COR-L47 (cell line): Measurements from ENCODE around the gene GUCY1A1.
A peak's percentile ranks its signal among the peaks of the same experiment; 100 is the strongest.

Experiments used
- DNase-seq: peaks from one replicate; lab custom pipeline; 2025; lab: John Stamatoyannopoulos, UW

Gene GUCY1A1

GRCh38 chr4:155658681-155659064 lies 8.0 kb upstream of the GUCY1A1 start:
- no peak for DNase-seq

DNA sequence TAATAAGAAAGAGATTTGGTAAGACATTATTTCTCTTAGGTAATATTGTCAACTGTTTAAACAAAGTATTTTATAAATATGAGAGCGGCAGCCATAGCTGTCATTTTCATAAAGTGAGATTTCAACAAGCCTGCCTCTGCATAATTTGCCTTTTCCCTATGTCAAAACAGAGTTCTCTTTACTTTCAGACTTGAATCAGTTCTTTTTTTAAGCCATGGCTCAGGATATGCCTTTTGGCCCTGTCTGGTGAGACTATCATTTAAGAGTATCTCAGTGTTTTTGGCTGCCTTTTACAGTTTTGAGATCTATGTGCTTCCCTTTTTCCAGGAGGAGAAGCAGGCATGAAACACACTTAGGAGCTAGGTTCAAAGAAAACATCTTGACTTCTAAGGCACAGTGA lies 7.5 kb upstream of the GUCY1A1 start:
- DNase-seq: no peak

DNA sequence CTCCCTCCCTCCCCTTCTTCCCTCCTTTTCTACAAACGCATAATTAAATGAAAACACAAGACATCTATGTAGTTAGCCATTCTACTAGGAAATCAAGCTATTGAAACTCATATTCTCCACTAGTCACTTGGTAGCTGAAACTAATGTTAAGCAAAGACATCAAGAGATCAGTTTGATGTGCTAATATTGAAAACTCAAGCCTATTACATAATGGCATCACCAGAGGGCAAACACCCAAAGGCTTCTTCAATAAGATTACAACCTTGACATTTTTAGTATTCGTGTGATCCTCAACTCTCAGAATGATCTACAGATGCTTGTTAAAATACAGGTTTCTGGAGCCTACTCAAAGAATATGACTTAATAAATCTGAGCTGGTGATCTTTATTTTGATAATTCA lies 6.2 kb upstream of the GUCY1A1 start:
- no peak for DNase-seq

- DNase-seq: no peak
These were observed 1.6 kb upstream of the GUCY1A1 start for GRCh38 chr4:155665054-155665453.

DNA sequence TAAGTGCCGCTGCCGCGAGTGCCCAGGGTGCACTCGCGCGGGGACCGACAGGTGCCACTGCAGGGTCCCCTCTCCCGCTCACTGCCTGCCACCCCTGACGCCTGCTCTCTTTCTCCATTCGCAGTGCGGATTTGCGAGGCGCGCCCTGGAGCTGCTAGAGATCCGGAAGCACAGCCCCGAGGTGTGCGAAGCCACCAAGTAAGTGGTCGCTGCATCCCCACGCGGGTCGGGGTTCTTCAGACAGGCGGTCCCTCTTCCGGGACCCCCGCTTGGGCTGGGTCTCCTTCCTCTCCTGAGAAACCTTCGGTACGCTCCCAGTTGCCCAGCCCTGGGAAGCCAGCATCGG lies 547 bp downstream of the GUCY1A1 start:
- DNase-seq: peak; percentile 75

DNA sequence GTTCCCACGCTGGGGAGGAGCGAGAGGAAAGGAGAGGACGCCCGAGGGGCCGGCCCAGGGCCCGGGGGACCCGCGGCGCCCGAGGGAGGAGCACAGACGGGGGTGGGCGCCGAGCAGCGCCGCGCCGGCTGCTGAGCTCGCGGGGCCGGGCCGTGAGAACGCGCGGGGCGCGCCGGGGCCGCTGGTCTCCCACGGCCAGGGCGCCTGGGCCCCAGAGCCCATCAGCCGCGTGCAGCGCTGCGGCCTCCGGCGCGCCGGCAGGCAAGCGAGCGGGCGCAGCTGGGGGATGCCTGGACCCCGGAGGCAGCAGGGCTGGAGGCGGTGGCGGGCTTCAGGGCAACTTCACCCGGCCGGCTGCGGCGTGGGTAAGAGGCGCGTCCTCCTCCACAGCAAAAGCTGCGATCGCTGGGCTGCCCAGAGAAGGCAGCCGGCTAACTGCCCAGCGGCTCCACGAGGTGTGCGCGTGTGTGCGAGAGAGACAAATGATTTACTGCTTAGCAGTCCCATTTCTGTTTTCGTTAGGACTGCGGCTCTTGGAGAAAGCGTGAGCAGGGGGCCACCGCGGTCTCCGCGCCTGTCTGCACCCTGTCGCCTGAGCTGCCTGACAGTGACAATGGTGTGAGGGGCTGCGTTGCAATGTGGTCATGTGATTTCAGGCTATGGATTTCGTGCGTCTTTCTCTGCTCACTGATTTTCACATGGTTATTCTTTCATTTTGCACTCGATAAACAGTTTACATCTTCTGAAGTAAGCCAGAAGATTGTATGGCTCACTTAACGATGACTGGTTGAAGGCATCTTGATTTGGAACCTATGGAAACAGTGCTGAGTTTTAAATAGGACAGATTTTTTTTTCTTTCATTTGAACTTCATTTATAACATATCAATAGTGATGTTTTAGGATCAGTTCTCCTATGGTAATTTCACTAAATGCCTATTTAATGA lies 1.2 kb downstream of the GUCY1A1 start:
- peak; percentile 60 for DNase-seq

- no peak for DNase-seq
These were observed 2.1 kb downstream of the GUCY1A1 start for GRCh38 chr4:155668707-155669220.

- no peak for DNase-seq
These were observed 5.7 kb downstream of the GUCY1A1 start for GRCh38 chr4:155672342-155672741.

- no peak for DNase-seq
These were observed 6.9 kb downstream of the GUCY1A1 start for GRCh38 chr4:155673453-155673979.

- no peak for DNase-seq
These were observed 8.0 kb downstream of the GUCY1A1 start for GRCh38 chr4:155674669-155675071.

GRCh38 chr4:155675709-155676429 lies 9.2 kb downstream of the GUCY1A1 start:
- no peak for DNase-seq

DNA sequence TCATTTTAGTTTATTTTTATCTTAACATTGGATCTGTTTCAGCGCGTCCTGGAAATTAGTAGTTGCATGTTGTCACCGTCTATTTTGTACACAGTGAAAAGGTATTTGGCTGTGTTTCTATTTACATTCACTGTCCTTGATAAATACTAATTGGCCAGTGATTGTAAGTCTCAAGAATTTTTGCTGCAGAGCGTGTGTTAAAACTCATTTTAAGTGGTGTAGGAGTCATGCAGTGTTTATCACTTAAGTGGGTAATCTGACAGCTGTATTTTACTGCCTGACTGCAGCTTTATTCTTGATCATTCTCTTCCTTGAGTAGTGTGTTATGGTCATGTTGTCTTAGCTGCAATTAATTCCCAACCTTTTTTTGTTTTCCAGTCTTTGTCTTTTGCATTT lies 9.8 kb downstream of the GUCY1A1 start:
- DNase-seq: peak; percentile 36

DNA sequence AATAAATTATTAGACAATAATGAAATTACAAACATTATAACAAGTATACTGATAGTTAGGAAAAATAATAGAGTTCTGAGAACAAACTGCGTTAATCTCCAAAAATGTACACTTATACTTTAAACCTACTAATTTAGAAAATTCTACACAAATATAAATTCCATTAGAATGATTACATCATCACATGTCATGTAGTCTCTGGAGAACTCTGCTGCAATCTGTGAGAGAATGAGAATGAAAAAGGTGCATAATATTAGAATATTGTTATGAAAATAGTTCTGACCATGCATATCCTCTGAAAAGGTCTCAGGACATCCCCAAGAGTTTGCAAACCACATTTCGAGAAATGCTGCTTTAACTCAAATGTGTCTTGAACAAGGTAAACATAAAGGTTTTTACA lies 11.4 kb downstream of the GUCY1A1 start:
- no peak for DNase-seq

DNA sequence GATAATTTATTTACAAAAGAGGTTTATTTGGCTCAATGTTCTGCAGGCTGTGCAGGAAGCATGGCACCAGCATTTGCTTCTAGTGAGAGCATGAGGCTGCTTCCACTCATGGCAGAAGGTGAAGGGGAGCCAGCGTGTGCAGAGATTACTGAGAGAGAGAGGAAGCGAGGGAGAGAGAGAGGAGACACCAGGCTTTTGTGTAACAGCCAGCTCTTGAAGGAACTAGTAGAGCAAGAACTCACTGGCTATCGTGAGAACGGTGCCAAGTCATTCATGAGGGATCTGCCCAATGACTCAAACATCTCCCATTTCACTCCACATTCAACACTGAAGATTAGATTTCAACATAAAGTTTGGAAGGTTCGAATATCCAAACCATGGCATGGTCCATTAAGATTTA lies 12.7 kb downstream of the GUCY1A1 start:
- DNase-seq: no peak

GRCh38 chr4:155681886-155682285 lies 15.2 kb downstream of the GUCY1A1 start:
- DNase-seq: no peak

DNA sequence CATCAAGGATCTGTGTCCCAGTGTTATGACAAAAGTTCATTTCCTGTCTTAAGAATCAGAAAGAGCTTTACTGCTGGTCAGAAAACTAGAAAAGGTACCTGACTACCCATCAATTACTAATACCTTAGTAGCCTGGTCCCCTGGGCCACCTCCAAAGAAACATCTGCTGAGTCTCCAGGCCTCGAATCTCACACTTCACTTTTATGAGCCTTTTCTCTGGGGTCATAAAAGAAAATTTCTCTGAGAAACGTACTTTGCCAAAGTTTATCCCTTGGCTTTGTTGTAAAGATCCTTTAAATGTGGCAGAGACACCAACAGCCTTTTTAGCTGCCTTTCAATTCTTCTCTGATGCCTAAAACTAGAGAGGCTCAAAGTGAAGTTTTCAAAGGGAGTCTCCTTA lies 17.8 kb downstream of the GUCY1A1 start:
- no peak for DNase-seq

DNA sequence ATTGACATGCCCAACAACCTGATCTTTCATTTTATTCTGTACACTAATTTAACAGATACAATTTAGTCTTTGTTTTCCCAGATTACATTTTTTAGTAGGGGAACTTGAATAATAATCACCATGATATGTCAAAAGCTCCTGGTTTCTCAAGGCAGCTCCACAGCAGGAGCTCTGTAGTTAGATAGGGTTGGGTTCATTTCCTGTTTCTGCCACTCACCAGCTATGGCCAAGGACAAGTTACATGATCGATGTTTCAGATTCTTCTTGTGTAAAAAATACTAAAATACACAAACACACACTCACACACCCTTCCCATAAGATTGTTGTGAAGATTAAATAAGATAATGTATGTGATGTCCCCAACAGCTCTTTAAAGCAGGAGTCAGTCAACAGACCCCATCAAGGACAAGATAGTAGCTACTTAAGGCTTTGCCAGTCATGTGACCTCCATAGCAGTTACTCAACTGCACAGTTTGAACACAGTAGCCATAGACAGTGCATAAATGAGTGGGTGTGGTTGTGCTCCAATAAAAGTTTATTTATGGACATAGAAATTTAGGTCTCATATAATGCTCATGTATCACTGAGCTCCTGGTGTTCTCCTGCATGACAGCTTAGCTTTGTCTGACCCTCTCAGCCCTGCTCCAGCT lies 18.4 kb downstream of the GUCY1A1 start:
- DNase-seq: no peak

GRCh38 chr4:155687380-155687982 lies 20.8 kb downstream of the GUCY1A1 start:
- DNase-seq: no peak

GRCh38 chr4:155688211-155688610 lies 21.6 kb downstream of the GUCY1A1 start:
- DNase-seq: no peak

GRCh38 chr4:155688860-155689259 lies 22.2 kb downstream of the GUCY1A1 start:
- no peak for DNase-seq

GRCh38 chr4:155690044-155690837 lies 23.6 kb downstream of the GUCY1A1 start:
- DNase-seq: no peak
